Parathyroid adenoma (tissue), 2 donors: ENCODE results near the gene SIRPB2.

Source experiments
- H2AFZ ChIP-seq: fragments of 300-600 bp; sonication (generic); one replicate; pipeline ENCODE4 v1.7.0; 2017; ENCODE audit warnings: antibody characterized with exemption, mild to moderate bottlenecking
- H3K27ac ChIP-seq: fragments of 300-600 bp; sonication (generic); one replicate; pipeline ENCODE4 v1.7.0; 2017
- H3K27me3 ChIP-seq: fragments of 300-600 bp; sonication (generic); one replicate; pipeline ENCODE4 v1.7.0; 2017; ENCODE audit warnings: low read length; ENCODE audit not compliant: control insufficient read depth, insufficient read depth
- H3K36me3 ChIP-seq: fragments of 300-600 bp; sonication (generic); one replicate; pipeline ENCODE4 v1.7.0; 2017; ENCODE audit warnings: low read length; ENCODE audit not compliant: control insufficient read depth, insufficient read depth
- H3K4me1 ChIP-seq: fragments of 300-600 bp; sonication (generic); one replicate; pipeline ENCODE4 v1.7.0; 2017; ENCODE audit warnings: control low read depth
- H3K4me2 ChIP-seq: fragments of 300-600 bp; sonication (generic); one replicate; pipeline ENCODE4 v1.7.0; 2017; ENCODE audit warnings: low read length
- H3K4me3 ChIP-seq: fragments of 300-600 bp; sonication (generic); one replicate; pipeline ENCODE4 v1.7.0; 2017; ENCODE audit warnings: low read depth, low read length
- H3K79me2 ChIP-seq: fragments of 300-600 bp; sonication (generic); one replicate; pipeline ENCODE4 v1.7.0; 2017; ENCODE audit warnings: control low read depth
- H3K9ac ChIP-seq: fragments of 300-600 bp; sonication (generic); one replicate; pipeline ENCODE4 v1.7.0; 2017; ENCODE audit warnings: mild to moderate bottlenecking
- H3K9me3 ChIP-seq: fragments of 300-600 bp; sonication (generic); one replicate; pipeline ENCODE4 v1.7.0; 2017; ENCODE audit warnings: low read length; ENCODE audit not compliant: control insufficient read depth
- CTCF ChIP-seq: fragments of 300-600 bp; sonication (generic); IDR thresholded peaks from one replicate; pipeline ENCODE4 v1.7.0; 2017; ENCODE audit warnings: antibody characterized with exemption, mild to moderate bottlenecking
- donor health status: primary hyperparathyroidism.

SIRPB2 gene

GRCh38 chr20:1427457-1428054 is 63.7 kb downstream of the SIRPB2 start:
- no peaks in the 10 kb centered on the region for H3K27me3 ChIP-seq
- H3K4me3 ChIP-seq = no peak overlapping the region
- no peaks in the 10 kb centered on the region for H3K36me3 ChIP-seq
- no peak overlapping the region for H3K4me2 ChIP-seq
- H3K9ac ChIP-seq = no peak overlapping the region
- no peak overlapping the region for H3K27ac ChIP-seq
- no peaks in the 10 kb centered on the region for H3K9me3 ChIP-seq
- H3K79me2 ChIP-seq = no peaks in the 10 kb centered on the region
- H3K4me1 ChIP-seq = no peaks in the 10 kb centered on the region
- no peak overlapping the region for H2AFZ ChIP-seq
- no peak for TF ChIP-seq CTCF

DNA sequence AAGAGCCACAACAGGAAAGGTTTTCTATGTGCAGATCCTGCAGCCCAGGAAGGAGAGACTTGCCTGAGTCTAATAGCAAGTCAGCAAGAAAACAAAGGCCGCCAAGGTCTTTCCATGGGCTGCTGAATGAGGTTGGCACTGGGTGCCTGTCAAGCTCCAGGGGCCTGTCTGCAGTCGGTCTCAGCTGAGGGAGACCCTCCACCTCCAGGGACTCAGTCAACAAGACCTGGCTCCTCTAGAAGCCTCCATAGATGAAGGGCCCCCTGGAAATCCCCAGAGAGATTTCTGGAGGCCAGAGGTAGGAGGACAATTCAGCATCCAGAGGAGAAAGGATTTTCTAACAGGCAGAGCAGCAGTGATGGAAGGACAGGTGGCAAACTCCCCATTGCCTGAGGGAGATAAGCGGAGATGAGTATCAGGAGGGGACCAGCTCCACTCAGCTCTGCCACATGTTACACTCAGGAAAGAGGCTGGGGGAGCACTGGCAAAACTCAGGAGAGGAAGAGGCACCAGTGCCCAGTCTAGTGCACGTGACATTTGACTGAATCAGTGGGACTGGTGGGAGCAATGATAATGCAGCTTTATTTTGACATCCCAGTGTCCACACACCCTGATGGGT is 64.9 kb downstream of the SIRPB2 start:
- H3K4me3 ChIP-seq = no peak overlapping the region
- no peak overlapping the region for H3K27ac ChIP-seq
- H3K9ac ChIP-seq = no peak overlapping the region
- no peak overlapping the region for H3K4me2 ChIP-seq
- no peaks in the 10 kb centered on the region for H3K36me3 ChIP-seq
- no peaks in the 10 kb centered on the region for H3K4me1 ChIP-seq
- H3K9me3 ChIP-seq = no peaks in the 10 kb centered on the region
- TF ChIP-seq CTCF = no peak
- H3K27me3 ChIP-seq = no peaks in the 10 kb centered on the region
- H3K79me2 ChIP-seq = no peaks in the 10 kb centered on the region
- no peak overlapping the region for H2AFZ ChIP-seq
